OCI-LY1 (cell line): ENCODE data around the gene CCDC85C.

Source experiments
- H2AFZ ChIP-seq: fragments of 200-600 bp; sonication (generic), shearing (Covaris generic); 2 replicates; pipeline ENCODE4 v1.6.0; 2014; ENCODE audit warnings: antibody characterized with exemption, mild to moderate bottlenecking, low read length
- H3F3A ChIP-seq: fragments of 200-600 bp; sonication (generic), shearing (Covaris generic); 2 replicates; pipeline ENCODE4 v1.6.0; 2014; ENCODE audit warnings: mild to moderate bottlenecking, antibody characterized with exemption, low read length, moderate library complexity; ENCODE audit not compliant: insufficient read depth
- H3K27ac ChIP-seq: fragments of 200-600 bp; sonication (generic); 2 replicates; pipeline ENCODE4 v1.5.1; 2014; ENCODE audit warnings: low read length, mixed run types, mild to moderate bottlenecking, low read depth; ENCODE audit not compliant: poor library complexity, severe bottlenecking
- H3K27me3 ChIP-seq: fragments of 200-600 bp; sonication (generic); 2 replicates; pipeline ENCODE4 v1.6.0; 2014; ENCODE audit warnings: antibody characterized with exemption, mild to moderate bottlenecking, low read length, moderate library complexity; ENCODE audit not compliant: insufficient read depth
- H3K36me3 ChIP-seq: fragments of 200-600 bp; sonication (generic); 2 replicates; pipeline ENCODE4 v1.6.1; 2014; ENCODE audit warnings: mild to moderate bottlenecking, antibody characterized with exemption, low read length, moderate library complexity, mixed read lengths; ENCODE audit not compliant: insufficient read depth
- H3K4me1 ChIP-seq: fragments of 200-600 bp; sonication (generic); 2 replicates; pipeline ENCODE4 v1.5.1; 2014; ENCODE audit warnings: mild to moderate bottlenecking, low read length, moderate library complexity; ENCODE audit not compliant: insufficient read depth, severe bottlenecking
- H3K4me2 ChIP-seq: fragments of 200-600 bp; sonication (generic), shearing (Covaris generic); 2 replicates; pipeline ENCODE4 v1.6.1; 2014; ENCODE audit warnings: low read length
- H3K4me3 ChIP-seq: fragments of 200-600 bp; sonication (generic); 2 replicates; pipeline ENCODE4 v1.5.1; 2014; ENCODE audit warnings: low read length, low read depth, mild to moderate bottlenecking, mixed read lengths; ENCODE audit not compliant: poor library complexity, severe bottlenecking
- H3K79me2 ChIP-seq: fragments of 200-600 bp; shearing (Covaris generic); 2 replicates; pipeline ENCODE4 v1.6.1; 2016; ENCODE audit warnings: mixed run types, low read length, mixed read lengths; ENCODE audit not compliant: insufficient read depth
- H3K9ac ChIP-seq: fragments of 200-600 bp; sonication (generic), shearing (Covaris generic); 2 replicates; pipeline ENCODE4 v1.6.1; 2014; ENCODE audit warnings: mild to moderate bottlenecking, low read length, mixed read lengths
- H3K9me2 ChIP-seq: fragments of 200-600 bp; sonication (generic), shearing (Covaris generic); 2 replicates; pipeline ENCODE4 v1.6.1; 2014; ENCODE audit warnings: low read depth, mild to moderate bottlenecking, low read length, mixed read lengths
- H3K9me3 ChIP-seq: fragments of 200-600 bp; shearing (Covaris generic); 2 replicates; pipeline ENCODE4 v1.6.1; 2014; ENCODE audit warnings: low read length, mixed read lengths
- H4K20me1 ChIP-seq: fragments of 200-600 bp; sonication (generic), shearing (Covaris generic); 2 replicates; pipeline ENCODE4 v1.6.0; 2016; ENCODE audit warnings: mild to moderate bottlenecking, low read length; ENCODE audit not compliant: insufficient read depth
- CTCF ChIP-seq: fragments of 200-600 bp; sonication (generic), shearing (Covaris generic); IDR thresholded peaks from 2 replicates; pipeline ENCODE4 v1.5.1; 2017; ENCODE audit warnings: mild to moderate bottlenecking, antibody characterized with exemption, low read length, moderate library complexity, mixed read lengths
- EZH2 ChIP-seq: fragments of 200-600 bp; sonication (generic), shearing (Covaris generic); IDR thresholded peaks from 2 replicates; pipeline ENCODE4 v1.8.0; 2017; ENCODE audit warnings: borderline replicate concordance, mixed run types, mild to moderate bottlenecking, antibody characterized with exemption, low read length, moderate library complexity, mixed read lengths

CCDC85C gene

GRCh38 chr14:99576304-99576703 lies 27.7 kb downstream of the CCDC85C start:
- no peaks in the 10 kb centered on the region for H3K4me1 ChIP-seq
- TF ChIP-seq EZH2: no peak
- no peak for TF ChIP-seq CTCF
- no peak overlapping the region for H3K9ac ChIP-seq
- H2AFZ ChIP-seq: no peak overlapping the region
- no peaks in the 10 kb centered on the region for H3K9me3 ChIP-seq
- no peak overlapping the region for H3K27ac ChIP-seq
- H3K79me2 ChIP-seq: no peaks in the 10 kb centered on the region
- H3K4me2 ChIP-seq: no peak overlapping the region
- no peaks in the 10 kb centered on the region for H3K36me3 ChIP-seq
- H3K27me3 ChIP-seq: no peaks in the 10 kb centered on the region; the same call in 1 of the 2 replicates
- H3K9me2 ChIP-seq: no peaks in the 10 kb centered on the region
- no peaks in the 10 kb centered on the region for H4K20me1 ChIP-seq
- H3K4me3 ChIP-seq: no peak overlapping the region
- no peaks in the 10 kb centered on the region for H3F3A ChIP-seq

- Histone ChIP-seq H3K9me3 (no peaks in the 10 kb centered on the region), H3K36me3 (no peaks in the 10 kb centered on the region), H3K9ac (no peak overlapping the region), H3K4me1 (no peaks in the 10 kb centered on the region), H4K20me1 (no peaks in the 10 kb centered on the region), H3K27me3 (no peaks in the 10 kb centered on the region), H3F3A (no peaks in the 10 kb centered on the region), H3K79me2 (no peaks in the 10 kb centered on the region), H3K4me2 (no peak overlapping the region), H3K27ac (no peak overlapping the region), H3K4me3 (no peak overlapping the region), H3K9me2 (no peaks in the 10 kb centered on the region), H2AFZ (no peak overlapping the region)
- TF ChIP-seq EZH2: no peak
- peak; percentile 35; the same call in 1 of the 2 replicates for TF ChIP-seq CTCF
Observed at GRCh38 chr14:99575043-99576023, 28.7 kb downstream of the CCDC85C start.

- Histone ChIP-seq H3K4me2 (no peak overlapping the region), H3K4me1 (no peaks in the 10 kb centered on the region), H2AFZ (no peak overlapping the region), H3K27ac (no peak overlapping the region), H3K27me3 (no peaks in the 10 kb centered on the region), H3F3A (no peaks in the 10 kb centered on the region), H3K9me2 (no peaks in the 10 kb centered on the region), H4K20me1 (no peaks in the 10 kb centered on the region), H3K4me3 (no peak overlapping the region), H3K9me3 (no peaks in the 10 kb centered on the region), H3K36me3 (no peaks in the 10 kb centered on the region), H3K9ac (no peak overlapping the region), H3K79me2 (no peaks in the 10 kb centered on the region)
- TF ChIP-seq EZH2 (no peak), CTCF (no peak)
Observed at GRCh38 chr14:99574099-99574880, 29.7 kb downstream of the CCDC85C start.
